Ovary (tissue), 9 donors: ENCODE data around the gene TM9SF4. TPM values are rescaled to one million over a fixed set of nuclear protein-coding genes. Genes with fewer than 3 reads are reported as not detected.

Source experiments
- DNase-seq, 5 donors: peaks; one replicate each; pipeline ENCODE4 v3.0.0-alpha.2; 2019 to 2020
- H3K27ac ChIP-seq, 2 donors: fragments of 200-600 bp; one replicate each; pipeline versions ENCODE4 v1.5.1 to v1.8.0; 2019 to 2022
- H3K27me3 ChIP-seq: fragments of 200-600 bp; one replicate; pipeline ENCODE4 v1.8.0; 2022
- H3K36me3 ChIP-seq: fragments of 200-600 bp; sonication (generic); one replicate; pipeline ENCODE4 v1.5.1; 2019
- H3K4me1 ChIP-seq: one replicate; pipeline ENCODE4 v1.8.1; 2013; ENCODE audit warnings: mild to moderate bottlenecking, moderate library complexity; ENCODE audit not compliant: insufficient read depth
- H3K4me3 ChIP-seq: fragments of 200-600 bp; sonication (generic); one replicate; pipeline ENCODE4 v1.5.1; 2017
- H3K9me3 ChIP-seq, 2 donors: fragments of 200-600 bp in 1 of 2; sonication (generic) in 1 of 2; one replicate each; pipeline versions ENCODE4 v1.5.1 to v1.8.1; 2013 to 2019; ENCODE audit warnings: mild to moderate bottlenecking in 1 of 2, moderate library complexity in 1 of 2
- EP300 ChIP-seq: sonication (generic); formaldehyde crosslinking; IDR thresholded peaks from one replicate; pipeline ENCODE4 v1.6.1; 2017; ENCODE audit warnings: antibody characterized with exemption
- POLR2A ChIP-seq: fragments of 450-650 bp; IDR thresholded peaks from one replicate; pipeline ENCODE4 v1.6.1; 2017; ENCODE audit warnings: antibody characterized with exemption, mild to moderate bottlenecking, moderate library complexity
- WGBS, 3 donors: extraction: QIAGEN DNeasy Blood & Tissue Kit in 1 of 3; methylation state at CpG; one replicate each; pipeline versions ENCODE4 v1.1.5 to v1.1.7; 2013 to 2017; 5-methylcytosine and 5-hydroxymethylcytosine counted together
- intact Hi-C, 4 donors: fragments of 100-400 bp; cut with DNase I; formaldehyde crosslinking; loops; one replicate each; pipeline versions ENCODE4 v1.11.0 to v1.15.1; 2022 to 2023
- polyA plus RNA-seq, 2 donors: library from polyadenylated mRNA; stranded (reverse); fragments of 200-250 nt in 1 of 2; fragments of 350-450 nt in 1 of 2; fragmentation: Illumina TruSeq in 1 of 2; extraction: RNeasy Lipid Tissue Mini Kit (QIAGEN cat#74804) in 1 of 2; gene quantifications; one replicate each; pipeline ENCODE4 v1.2.3, GENCODE V29; 2013 to 2014
- total RNA-seq, 7 donors: library from RNA; depleted of rRNA in 2 of 7; stranded (reverse); fragments of >200 nt in 2 of 7; fragmentation: NEBNext Ultra II Directional in 3 of 7; extraction: Animal tissue kit (Norgen Biotek cat#: 25700) in 3 of 7; gene quantifications; one replicate each; pipeline versions ENCODE4 v1.1.0 to v1.2.4, GENCODE V29; 2016 to 2023
- TF ChIP-seq, protein P1 (sequence below), 3 donors: fragments of 450-650 bp in 2 of 3; fragments of 200-600 bp in 1 of 3; IDR thresholded peaks; one replicate each; pipeline versions ENCODE4 v1.5.1 to v1.8.0; 2016 to 2022; ENCODE audit warnings: antibody characterized with exemption in 3 of 3, mild to moderate bottlenecking in 1 of 3
- donor health status: DM: no; HTN: no; CAD: no; lungs with moderate emphysema.
- donor health status: DM: no; HTN: no; CAD: no.
- donor health status: Bipolar disorder and iron deficiency.
- donor health status: DM: yes; HTN: yes; CAD: no.
- donor health status: DM: no; HTN: no; CAD: no.
- donor health status: DM: yes; HTN: yes; CAD: no.

The TM9SF4 gene
- total and polyA plus RNA-seq, 9 donors, result 16.2 to 51.0 (median 37.2) TPM

DNA sequence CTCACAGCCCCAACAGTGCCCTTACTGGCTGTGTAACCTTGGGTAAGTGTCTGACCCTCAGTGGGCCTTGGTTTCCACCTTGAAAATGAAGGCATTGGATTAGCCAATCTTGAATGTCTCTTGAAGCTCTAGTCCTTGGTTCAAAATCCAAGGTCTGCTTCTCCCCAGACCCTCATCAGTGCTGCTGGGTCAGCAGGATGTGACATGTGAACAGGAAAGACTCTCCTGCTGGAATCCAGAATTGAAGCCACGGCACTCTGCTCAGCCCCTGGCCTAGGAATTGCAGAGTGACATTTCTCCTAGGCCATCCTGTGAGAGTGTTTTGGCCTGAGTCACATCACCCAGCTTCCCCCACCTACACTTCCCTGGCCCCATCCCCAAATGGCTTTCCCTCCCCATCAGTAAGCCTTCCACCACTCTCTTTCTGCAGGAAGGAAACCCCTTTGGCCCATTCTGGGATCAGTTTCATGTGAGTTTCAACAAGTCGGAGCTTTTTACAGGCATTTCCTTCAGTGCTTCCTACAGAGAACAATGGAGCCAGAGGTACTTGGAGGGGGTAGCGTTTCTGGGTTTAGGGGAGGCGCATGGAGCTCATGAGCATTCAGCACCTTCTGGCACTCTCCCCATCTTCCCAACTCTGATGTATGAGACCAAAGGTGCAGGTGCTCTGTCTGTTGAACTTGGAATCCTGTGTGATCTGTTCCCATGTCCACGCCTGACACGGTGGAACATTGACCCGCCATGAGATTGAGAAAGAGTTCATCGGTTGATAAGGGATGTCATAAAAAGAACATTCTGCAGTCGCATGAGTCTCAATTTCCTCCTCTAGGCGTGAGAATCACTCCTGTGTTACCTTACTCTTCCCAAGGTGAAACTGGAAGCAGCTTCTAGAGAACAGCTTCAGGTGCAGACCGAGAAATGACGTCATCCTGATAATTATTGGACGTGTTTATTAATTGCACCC, 106.9 kb downstream of the TM9SF4 start:
- H3K36me3 ChIP-seq, result no peaks in the 10 kb centered on the region
- WGBS, 3 donors, result 91 to 93% (median 92%) methylated on average over 13 of the region's 13 CpGs

More for the DNA sequence above, 106.9 kb downstream of the TM9SF4 start:
- intact Hi-C loops, result no loop called here
- Histone ChIP-seq H3K27ac (no peak overlapping the region), H3K27me3 (no peaks in the 10 kb centered on the region), H3K4me1 (no peaks in the 10 kb centered on the region), H3K4me3 (no peak overlapping the region), H3K9me3 (no peaks in the 10 kb centered on the region)
- DNase-seq, result no peak
- TF ChIP-seq EP300 (no peak), POLR2A (no peak)
- TF ChIP-seq, protein P1, sequence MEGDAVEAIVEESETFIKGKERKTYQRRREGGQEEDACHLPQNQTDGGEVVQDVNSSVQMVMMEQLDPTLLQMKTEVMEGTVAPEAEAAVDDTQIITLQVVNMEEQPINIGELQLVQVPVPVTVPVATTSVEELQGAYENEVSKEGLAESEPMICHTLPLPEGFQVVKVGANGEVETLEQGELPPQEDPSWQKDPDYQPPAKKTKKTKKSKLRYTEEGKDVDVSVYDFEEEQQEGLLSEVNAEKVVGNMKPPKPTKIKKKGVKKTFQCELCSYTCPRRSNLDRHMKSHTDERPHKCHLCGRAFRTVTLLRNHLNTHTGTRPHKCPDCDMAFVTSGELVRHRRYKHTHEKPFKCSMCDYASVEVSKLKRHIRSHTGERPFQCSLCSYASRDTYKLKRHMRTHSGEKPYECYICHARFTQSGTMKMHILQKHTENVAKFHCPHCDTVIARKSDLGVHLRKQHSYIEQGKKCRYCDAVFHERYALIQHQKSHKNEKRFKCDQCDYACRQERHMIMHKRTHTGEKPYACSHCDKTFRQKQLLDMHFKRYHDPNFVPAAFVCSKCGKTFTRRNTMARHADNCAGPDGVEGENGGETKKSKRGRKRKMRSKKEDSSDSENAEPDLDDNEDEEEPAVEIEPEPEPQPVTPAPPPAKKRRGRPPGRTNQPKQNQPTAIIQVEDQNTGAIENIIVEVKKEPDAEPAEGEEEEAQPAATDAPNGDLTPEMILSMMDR (IDR thresholded peaks at IDR 0.05), result no peak

Other genes with a start within 250 kb of the TM9SF4 start
- 10 to 100 TPM in 2 of 7 donors, 1 to 10 TPM in 5; 5.2 to 17.0 (median 6.9) TPM for gene DUSP15, start 239.2 kb upstream of the TM9SF4 start, total RNA-seq
- 1 to 10 TPM; 2.5 to 8.4 TPM for gene DUSP15, start 239.2 kb upstream of the TM9SF4 start, polyA plus RNA-seq
- 10 to 100 TPM in 1 of 7 donors, 1 to 10 TPM in 1, under 1 TPM in 5; 0.25 to 10.6 (median 0.47) TPM for gene TTLL9, start 239.1 kb upstream of the TM9SF4 start, total RNA-seq
- gene TTLL9, start 239.1 kb upstream of the TM9SF4 start, polyA plus RNA-seq, result under 1 TPM; 0.24 to 0.30 TPM
- gene PDRG1, start 157.7 kb upstream of the TM9SF4 start, total RNA-seq, result 10 to 100 TPM in 1 of 7 donors, 1 to 10 TPM in 6; 6.4 to 12.1 (median 9.4) TPM
- gene PDRG1, start 157.7 kb upstream of the TM9SF4 start, polyA plus RNA-seq, result 10 to 100 TPM; 14.0 to 14.1 TPM
- not detected for gene XKR7, start 141.6 kb upstream of the TM9SF4 start, total RNA-seq
- gene XKR7, start 141.6 kb upstream of the TM9SF4 start, polyA plus RNA-seq, result not detected
- gene CCM2L, start 99.3 kb upstream of the TM9SF4 start, total RNA-seq, result 1 to 10 TPM; 1.4 to 9.5 (median 2.6) TPM
- 1 to 10 TPM; 8.9 to 9.9 TPM for gene CCM2L, start 99.3 kb upstream of the TM9SF4 start, polyA plus RNA-seq
- 10 to 100 TPM in 1 of 7 donors, 1 to 10 TPM in 6; 1.7 to 11.4 (median 3.3) TPM for gene HCK, start 57.5 kb upstream of the TM9SF4 start, total RNA-seq
- 1 to 10 TPM; 3.4 to 8.9 TPM for gene HCK, start 57.5 kb upstream of the TM9SF4 start, polyA plus RNA-seq
- gene PLAGL2, start 98.0 kb downstream of the TM9SF4 start, total RNA-seq, result 10 to 100 TPM in 6 of 7 donors, 1 to 10 TPM in 1; 6.6 to 21.8 (median 15.9) TPM
- gene PLAGL2, start 98.0 kb downstream of the TM9SF4 start, polyA plus RNA-seq, result 10 to 100 TPM in 1 of 2 donors, 1 to 10 TPM in 1; 5.4 to 11.4 TPM
- gene POFUT1, start 98.2 kb downstream of the TM9SF4 start, total RNA-seq, result 10 to 100 TPM; 18.0 to 47.7 (median 32.3) TPM
- 10 to 100 TPM; 19.2 to 48.4 TPM for gene POFUT1, start 98.2 kb downstream of the TM9SF4 start, polyA plus RNA-seq
- gene KIF3B, start 167.9 kb downstream of the TM9SF4 start, total RNA-seq, result 10 to 100 TPM; 13.8 to 28.5 (median 23.7) TPM
- gene KIF3B, start 167.9 kb downstream of the TM9SF4 start, polyA plus RNA-seq, result 10 to 100 TPM; 10.6 to 29.8 TPM
- 10 to 100 TPM; 52.6 to 85.1 (median 71.2) TPM for gene ASXL1, start 248.6 kb downstream of the TM9SF4 start, total RNA-seq
- gene ASXL1, start 248.6 kb downstream of the TM9SF4 start, polyA plus RNA-seq, result 10 to 100 TPM; 31.6 to 49.7 TPM